Parietal lobe (tissue), 2 donors: ENCODE measurements around the gene APPBP2. TPM values are rescaled to one million over a fixed set of nuclear protein-coding genes. Genes with fewer than 3 reads are reported as not detected.

Experiments
- small RNA-seq: library from RNA; depleted of rRNA; stranded (forward); fragments of <200 nt; gene quantifications from one replicate; pipeline ENCODE3, GENCODE V24; 2014; ENCODE audit warnings: low replicate concordance
- total RNA-seq: library from RNA; depleted of rRNA; stranded (reverse); fragments of >200 nt; gene quantifications from one replicate; pipeline ENCODE4 v1.2.3, GENCODE V29; 2014

Gene APPBP2
- total RNA-seq = 66.4 TPM

GRCh38 chr17:60525685-60526514, at the start of gene APPBP2:
APPBP2 (minus strand) TSS chr17:60526242; CDS start chr17:60525931, 311 bp downstream.

GRCh38 chr17:60422162-60422665, 103.8 kb downstream of the APPBP2 start, which contains the start of gene CHCT1:
CHCT1 (plus strand) TSS chr17:60422489; CDS start chr17:60422593, 104 bp downstream.

Small RNAs within 50 kb of the gene (small RNA-seq; reads per million reads assigned to genes)
- not detected for gene AC011921.2

Other genes starting within 250 kb of the APPBP2 start
- 115 TPM for gene USP32, start 134.1 kb downstream of the APPBP2 start, total RNA-seq
- not detected for gene CHCT1, start 103.8 kb downstream of the APPBP2 start, total RNA-seq
- gene PPM1D, start 74.0 kb upstream of the APPBP2 start, total RNA-seq = 14.4 TPM
- 78.9 TPM for gene BCAS3, start 151.6 kb upstream of the APPBP2 start, total RNA-seq